SHP77 treated with DMSO at 0.1 percent for 48 hours (cell line): Measurements from ENCODE around the gene ALDH1L1.
A peak's percentile ranks its signal among the peaks of the same experiment; 100 is the strongest.

Experiments used
- DNase-seq: peaks from one replicate; lab custom pipeline; 2025; lab: John Stamatoyannopoulos, UW

The ALDH1L1 gene

DNA sequence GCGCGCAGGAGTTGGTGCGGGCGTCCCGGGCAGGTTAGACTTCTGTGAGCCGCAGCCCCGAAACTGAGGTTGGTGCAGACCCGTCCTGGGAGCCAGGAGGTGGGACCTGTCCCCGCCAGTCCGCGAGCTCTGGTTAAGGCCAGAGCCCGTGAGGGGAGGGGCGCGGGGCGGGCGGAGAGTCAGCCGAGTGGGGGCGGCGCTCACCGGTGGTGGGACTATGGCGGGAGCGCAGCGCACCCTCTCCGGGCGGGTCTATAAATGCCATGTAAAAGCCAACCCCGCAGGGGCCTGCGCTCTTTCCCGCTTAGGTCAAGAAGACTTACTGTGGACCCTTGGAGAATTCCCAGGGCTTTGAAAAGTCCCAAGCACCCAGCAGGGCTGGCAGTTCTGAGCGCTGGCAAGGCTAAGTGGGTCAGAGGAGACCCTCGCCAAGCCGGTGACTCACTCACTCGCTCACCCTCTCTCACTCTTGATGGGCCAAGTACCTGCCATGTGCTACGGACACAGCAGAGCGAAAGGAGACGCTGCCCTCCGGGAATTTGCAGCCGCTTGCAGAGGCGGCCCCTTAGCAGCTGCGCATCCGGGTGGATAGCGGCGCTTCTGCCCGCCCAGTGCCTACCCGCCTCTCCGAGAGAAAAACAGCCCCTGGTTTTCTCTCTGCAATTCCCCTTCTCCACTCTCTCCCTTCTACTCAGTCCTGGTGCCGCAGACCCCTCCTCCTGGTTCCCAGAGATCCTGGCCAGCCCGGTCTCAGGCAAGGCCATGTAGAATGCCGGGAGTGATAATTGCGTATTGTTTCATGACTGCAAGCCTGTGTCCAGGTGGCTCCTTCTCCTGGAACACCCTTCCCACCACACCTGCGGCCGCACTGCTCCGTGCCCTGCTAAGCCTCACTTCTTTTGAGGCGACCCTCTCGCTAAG lies at the start of gene ALDH1L1:
TSS of gene ALDH1L1 (minus strand) at position 110 of the 921 bp plus-strand sequence. CDS start 19,607 bp downstream, outside the sequence.
- no peak for DNase-seq

- DNase-seq = no peak
Measured at GRCh38 chr3:126226374-126226773, 46.0 kb upstream of the ALDH1L1 start.

DNA sequence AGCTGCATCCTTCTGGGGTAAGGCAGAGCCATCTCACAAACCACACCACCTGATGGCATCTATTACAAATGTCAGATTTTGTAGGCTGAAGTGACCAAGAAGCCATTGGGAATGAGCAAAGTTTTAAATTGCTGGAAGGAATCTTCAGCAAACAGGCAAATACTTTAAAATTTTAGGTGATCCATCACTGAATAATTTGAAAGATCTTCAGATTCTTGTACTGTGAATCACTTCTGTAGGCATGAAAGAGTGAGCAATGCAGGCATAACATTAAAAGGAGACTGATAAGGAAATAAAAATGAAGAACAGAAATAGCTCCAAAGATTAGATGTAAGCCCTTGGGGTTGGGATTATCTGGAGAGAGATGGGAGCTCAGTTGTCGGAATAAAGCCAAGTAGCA lies 36.0 kb upstream of the ALDH1L1 start:
- DNase-seq = no peak

GRCh38 chr3:126213379-126214028 lies 33.1 kb upstream of the ALDH1L1 start:
- no peak for DNase-seq

DNA sequence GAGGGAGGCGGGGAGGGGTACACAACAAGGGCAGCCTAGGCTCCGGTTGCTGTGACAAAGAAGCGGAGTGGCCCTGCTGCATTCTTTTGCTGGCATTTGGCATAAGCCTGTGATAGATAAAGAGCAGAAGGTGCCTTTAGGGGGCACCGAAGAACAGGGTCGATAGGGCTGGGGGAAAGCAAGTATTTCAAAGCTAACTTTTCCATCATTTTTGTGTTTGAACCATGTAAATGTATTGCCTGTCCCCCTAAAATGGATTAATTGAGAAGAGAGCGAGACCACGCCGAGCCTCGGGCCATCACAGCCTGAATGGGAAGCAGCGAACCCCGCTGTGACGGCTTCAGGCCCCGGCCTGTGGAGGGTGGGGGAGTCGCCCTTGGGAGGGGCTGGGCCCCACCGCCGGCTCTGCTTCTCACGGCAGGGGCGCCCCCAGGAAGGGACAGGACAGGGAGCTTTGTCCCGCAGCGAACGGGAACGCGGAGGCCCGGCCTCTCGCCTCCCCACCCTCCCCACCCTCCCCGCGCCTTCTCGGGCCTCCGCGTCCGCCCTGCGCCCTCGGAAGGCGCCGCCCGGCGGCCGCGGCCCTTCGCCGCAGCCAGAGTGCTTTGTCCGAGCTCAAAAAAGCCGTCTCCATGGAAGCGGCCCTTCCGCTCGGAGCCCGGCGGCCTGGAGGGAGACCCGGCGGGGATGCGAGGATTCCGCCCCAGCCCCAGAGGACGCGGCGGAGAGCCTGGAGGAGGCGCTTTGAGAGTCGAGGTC lies 32.4 kb upstream of the ALDH1L1 start:
- no peak for DNase-seq

DNA sequence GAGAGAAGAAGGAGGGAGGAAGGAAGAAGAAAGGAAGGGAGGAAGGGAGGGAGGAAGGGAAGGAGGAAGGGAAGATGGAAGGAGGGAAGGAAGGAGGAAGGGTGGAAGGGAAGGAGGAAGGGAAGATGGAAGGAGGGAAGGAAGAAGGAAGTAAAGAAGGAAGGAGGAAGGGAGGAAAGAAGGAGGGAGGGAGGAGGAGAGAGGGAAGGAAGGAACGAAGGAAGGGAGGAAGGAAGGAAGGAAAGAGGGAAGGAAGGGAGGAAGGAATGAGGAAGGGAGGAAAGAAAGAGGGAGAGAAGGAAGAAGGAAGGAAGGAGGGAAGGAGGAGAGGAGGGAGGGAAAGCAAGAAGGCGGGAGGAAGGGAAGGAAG lies 31.8 kb upstream of the ALDH1L1 start:
- DNase-seq = no peak

DNA sequence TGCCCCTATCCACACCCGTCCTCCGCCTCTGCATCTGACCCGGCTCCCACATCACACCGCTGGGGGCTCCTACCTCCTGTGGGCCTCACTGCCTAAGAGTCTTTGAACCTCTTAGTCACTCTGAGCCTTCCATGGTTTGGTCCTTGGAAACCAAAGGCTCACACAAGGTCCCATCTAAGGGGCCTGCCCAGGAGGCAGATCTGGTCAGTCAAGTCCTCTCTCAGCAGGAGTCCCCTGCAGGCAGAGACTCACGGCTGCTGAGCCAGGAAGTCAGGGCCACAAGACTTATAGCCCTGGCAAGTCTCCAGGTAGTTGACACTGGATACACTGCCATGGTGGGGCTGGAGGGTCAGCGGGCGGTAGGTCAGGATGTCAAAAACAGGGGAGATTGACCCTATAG lies 31.2 kb upstream of the ALDH1L1 start:
- no peak for DNase-seq

GRCh38 chr3:126210606-126211005 lies 30.2 kb upstream of the ALDH1L1 start:
- no peak for DNase-seq

DNA sequence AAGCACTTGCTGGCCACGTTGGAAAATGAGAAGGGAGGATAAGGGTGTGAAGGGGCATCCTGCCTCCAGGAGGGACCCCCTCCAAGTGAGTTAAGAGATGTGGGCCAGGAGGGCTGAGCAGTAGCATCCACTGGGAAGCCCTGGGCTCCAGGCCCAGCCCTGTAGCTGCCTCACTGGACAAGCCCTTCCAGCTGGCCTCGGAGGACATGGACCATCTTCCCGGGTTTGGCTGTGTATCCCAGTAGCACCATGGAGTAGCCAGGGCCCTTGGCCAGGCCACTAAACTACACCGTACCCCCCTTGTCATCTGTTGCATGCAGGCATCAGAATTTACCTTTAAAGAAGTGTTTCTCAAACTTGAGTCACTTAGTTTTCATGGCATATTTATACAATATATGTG lies 29.4 kb upstream of the ALDH1L1 start:
- DNase-seq = no peak

- DNase-seq = peak; percentile 33
Measured at GRCh38 chr3:126208606-126209256, 28.3 kb upstream of the ALDH1L1 start.

DNA sequence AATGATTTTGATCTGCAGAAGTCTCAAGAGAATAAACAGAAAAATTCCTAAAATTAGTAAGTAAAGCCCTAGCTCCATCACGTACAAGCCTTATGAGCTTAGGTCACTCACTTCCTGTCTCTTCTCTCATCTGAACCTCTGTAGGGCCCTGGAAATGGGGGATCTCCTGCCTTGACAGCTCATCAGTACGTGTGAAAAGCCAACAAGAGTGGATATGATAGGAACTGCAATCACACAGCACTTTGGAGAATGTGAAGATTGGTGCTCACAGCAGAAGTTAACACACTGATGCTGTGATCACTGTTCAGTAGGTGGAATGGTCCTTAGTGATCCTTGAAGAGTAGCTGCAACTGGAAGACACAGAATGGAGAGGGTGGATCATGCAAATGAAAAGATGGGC lies 27.8 kb upstream of the ALDH1L1 start:
- no peak for DNase-seq

DNA sequence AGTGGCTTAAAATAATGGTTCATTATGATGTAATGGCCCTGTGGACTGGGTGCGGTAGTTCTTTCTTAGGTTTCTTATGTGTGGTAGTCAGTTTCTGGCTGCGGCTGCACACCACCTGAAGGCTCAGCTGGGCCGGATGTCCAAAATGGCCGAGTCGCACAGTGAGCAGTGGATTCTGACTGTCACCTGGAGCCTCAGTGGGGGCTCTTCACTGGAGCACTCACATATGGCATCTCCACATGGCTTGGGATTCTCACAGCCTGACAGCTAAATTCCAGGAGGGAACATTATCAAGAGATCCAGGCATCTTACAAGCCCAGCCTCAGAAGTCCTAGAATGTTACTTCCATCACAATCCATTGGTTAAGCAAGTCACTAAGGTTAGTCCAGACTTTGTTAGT lies 26.8 kb upstream of the ALDH1L1 start:
- no peak for DNase-seq

DNA sequence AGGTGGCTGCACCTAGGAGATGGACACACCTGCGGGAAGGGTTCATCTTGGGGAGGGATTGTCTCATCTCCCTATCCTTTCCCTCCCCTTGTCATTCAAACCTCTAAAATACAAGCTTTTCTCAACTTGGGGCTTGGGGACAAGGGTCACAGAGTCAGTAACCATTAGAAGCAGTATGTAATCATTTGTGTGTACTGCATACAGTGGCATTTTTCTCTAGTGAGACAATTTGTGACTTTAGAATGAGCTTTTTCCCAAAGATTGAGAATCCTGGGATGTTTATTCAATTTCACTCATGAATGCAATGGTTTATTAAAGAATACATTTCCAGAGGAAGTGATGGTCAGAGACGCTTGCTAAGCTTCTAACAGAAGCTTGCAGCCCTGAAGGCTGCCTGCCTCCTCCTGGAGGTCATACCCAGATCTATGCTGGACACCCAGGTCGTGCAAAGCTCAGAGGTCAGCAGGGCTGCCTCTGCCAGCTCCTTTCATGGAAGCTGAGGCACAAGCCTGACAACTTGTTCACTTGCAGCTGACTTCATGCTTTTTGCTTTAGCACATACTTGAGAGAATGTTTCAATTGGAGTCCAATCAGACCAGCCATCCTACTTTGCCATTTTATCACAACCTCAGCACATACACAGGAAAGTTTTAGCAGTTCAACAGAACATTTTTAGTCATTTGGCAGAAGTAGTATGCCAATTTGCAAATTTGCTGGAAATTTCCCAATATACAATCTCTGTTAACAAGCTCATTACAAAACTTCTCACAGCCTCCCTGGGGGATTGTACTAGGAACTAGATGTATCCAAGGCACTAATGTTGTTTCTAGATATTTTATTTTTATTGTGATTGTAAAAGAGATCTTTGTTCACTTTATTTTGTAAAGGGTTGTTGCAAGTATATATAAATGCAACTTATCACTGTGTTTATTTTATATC lies 25.6 kb upstream of the ALDH1L1 start:
- DNase-seq = no peak

DNA sequence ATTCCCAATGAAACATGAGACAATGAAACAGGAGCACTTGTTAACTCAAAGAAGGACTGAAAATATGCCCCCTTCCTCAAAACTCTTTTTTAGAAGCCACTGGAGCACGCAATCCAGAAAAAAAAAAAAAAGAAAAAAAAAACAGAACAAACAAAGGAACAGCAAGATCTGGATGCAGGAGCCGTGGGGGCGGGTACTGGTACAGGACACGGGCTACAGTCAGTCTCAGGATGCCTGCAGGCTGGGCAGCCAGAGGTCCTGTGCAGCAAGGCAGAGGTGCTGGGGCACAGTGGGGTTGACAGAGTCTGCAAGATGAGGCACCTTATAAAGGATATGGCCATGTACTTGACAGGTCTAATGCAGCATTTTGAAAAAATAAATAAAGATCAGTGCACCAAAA lies 22.3 kb upstream of the ALDH1L1 start:
- no peak for DNase-seq

- no peak for DNase-seq
Measured at GRCh38 chr3:126202276-126202675, 21.9 kb upstream of the ALDH1L1 start.

DNA sequence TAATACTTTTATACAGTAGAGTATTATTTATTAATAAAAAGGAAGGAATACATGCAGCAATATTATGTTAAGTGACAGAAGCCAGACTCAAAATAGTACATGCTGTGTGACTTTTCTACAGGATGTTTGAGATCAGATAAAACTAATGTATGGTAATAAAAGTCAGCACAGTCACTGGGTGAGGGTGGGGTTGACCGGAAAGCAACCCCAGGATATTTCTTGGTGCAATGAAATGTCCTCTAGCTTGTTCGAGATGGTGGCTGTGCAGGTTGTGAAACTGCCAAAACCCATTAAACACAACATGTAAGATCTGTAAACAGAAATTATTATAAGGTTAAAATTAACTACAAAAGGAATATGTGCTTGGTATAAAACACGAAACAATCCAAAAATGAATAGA lies 20.8 kb upstream of the ALDH1L1 start:
- no peak for DNase-seq

DNA sequence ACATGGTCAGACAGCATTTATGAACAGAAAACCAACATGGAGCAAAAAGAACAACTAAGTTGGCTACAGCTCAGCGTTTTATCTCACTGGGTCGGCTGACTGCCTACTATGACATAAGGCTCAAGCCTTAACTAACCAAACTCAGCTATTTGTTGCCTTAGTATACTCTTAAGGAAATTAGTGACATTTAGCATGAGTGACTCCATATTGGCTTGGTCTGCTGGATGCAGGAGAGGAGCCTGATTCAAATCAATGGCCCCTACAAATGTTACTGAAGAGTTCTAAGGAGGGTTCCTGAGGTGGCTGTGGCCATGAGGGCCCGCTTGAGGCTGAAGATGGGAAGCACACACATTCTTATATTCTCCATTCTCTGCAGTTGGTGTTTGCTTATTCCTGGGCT lies 20.1 kb upstream of the ALDH1L1 start:
- DNase-seq = no peak

GRCh38 chr3:126199256-126199655 lies 18.9 kb upstream of the ALDH1L1 start:
- DNase-seq = no peak

DNA sequence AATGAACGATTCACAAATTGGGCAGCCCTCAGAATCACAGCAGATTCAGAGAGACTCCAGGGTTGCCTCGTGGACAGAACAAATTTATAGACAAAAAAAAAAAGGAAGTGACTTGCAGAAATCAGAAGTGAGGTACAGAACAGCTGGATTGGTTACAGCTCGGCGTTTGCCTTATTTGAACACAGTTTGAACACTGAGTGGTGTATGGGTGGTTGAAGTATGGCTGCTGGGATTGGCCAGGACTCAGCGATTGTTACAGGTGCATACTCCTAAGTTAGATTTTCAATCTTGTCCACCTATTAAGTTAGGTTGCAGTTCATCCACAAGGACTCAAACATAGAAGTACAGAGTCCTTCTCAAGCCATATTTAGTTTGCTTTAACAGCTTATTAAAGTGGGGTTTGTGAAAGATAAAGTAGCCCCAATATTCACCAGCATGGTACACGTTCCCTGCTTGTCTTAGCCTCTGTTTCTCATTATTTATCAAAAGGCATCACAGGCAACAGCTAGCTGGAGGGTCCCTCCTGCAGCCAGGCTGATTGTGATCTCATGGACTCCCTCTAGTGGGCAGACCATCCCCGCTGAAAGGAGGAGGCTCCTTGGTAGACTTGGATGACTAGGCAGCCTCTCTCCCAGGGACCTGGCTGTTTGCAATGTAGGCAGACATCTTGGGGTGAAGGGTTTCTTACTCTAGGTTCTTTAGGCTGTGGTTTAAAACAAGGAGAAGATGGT lies 17.6 kb upstream of the ALDH1L1 start:
- no peak for DNase-seq

- DNase-seq = no peak
Measured at GRCh38 chr3:126197343-126197742, 17.0 kb upstream of the ALDH1L1 start.
